Measurements from ENCODE around the gene PTPRD. TPM values are rescaled to one million over a fixed set of nuclear protein-coding genes. Genes with fewer than 3 reads are reported as not detected.

PTPRD gene
- total and polyA plus RNA-seq, 10 donors = 0.08 to 11.7 (median 2.9) TPM

- Histone ChIP-seq H3K9me3 (no peaks in the 10 kb centered on the region), H3K4me1 (no peaks in the 10 kb centered on the region), H3K27me3 (replicated peaks in 1 of 7) (no peaks in the 10 kb centered on the region), H3K4me3 (no peak overlapping the region), H3K36me3 (no peaks in the 10 kb centered on the region), H3K27ac (no peak overlapping the region)
- TF ChIP-seq POLR2A (IDR thresholded peaks at IDR 0.05) = no peak
- TF ChIP-seq, protein P1, sequence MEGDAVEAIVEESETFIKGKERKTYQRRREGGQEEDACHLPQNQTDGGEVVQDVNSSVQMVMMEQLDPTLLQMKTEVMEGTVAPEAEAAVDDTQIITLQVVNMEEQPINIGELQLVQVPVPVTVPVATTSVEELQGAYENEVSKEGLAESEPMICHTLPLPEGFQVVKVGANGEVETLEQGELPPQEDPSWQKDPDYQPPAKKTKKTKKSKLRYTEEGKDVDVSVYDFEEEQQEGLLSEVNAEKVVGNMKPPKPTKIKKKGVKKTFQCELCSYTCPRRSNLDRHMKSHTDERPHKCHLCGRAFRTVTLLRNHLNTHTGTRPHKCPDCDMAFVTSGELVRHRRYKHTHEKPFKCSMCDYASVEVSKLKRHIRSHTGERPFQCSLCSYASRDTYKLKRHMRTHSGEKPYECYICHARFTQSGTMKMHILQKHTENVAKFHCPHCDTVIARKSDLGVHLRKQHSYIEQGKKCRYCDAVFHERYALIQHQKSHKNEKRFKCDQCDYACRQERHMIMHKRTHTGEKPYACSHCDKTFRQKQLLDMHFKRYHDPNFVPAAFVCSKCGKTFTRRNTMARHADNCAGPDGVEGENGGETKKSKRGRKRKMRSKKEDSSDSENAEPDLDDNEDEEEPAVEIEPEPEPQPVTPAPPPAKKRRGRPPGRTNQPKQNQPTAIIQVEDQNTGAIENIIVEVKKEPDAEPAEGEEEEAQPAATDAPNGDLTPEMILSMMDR (IDR thresholded peaks at IDR 0.05 in 8 of 11, conservative IDR thresholded peaks at IDR 0.05 in 3 of 11) = no peak
- no peak for TF ChIP-seq POLR2AphosphoS5 (IDR thresholded peaks at IDR 0.05)
- intact Hi-C loops (cut with DNase I; ENCODE audit: low total_unique reads) = no loop called here
- DNase-seq = no peak
- WGBS, 5 donors = 55 to 70% (median 61%) methylated on average over 4 of the region's 4 CpGs
These were observed 500.0 kb downstream of the PTPRD start for GRCh38 chr9:10112798-10113197.

DNA sequence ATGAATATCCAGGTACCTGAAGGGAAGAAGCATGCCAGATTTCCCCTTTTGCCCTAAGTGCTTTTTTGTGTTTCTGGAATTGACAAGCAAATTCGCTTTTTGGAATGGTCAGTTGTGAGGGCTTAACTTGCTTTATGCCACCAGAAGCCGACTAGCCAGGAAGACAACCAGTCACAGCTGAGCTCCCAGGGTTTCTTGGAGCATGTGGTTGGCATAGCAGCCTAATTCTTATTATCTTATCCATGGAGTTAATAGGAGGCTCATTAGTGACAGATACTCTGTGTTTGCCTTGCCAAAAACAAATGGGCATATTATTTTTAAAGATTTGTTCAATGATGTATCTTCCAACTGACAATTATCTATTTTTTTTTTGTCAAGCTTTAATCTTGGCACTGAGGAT, 500.7 kb downstream of the PTPRD start:
- Histone ChIP-seq H3K4me3 (no peak overlapping the region), H3K9me3 (no peaks in the 10 kb centered on the region), H3K27me3 (replicated peaks in 1 of 7) (no peaks in the 10 kb centered on the region), H3K36me3 (no peaks in the 10 kb centered on the region), H3K27ac (no peak overlapping the region), H3K4me1 (no peaks in the 10 kb centered on the region)
- 65 to 79% (median 73%) methylated on average over 2 of the region's 2 CpGs for WGBS, 5 donors
- DNase-seq = no peak
- intact Hi-C loops (cut with DNase I; ENCODE audit: low total_unique reads) = no loop called here
- TF ChIP-seq POLR2A (IDR thresholded peaks at IDR 0.05) (no peak), POLR2AphosphoS5 (IDR thresholded peaks at IDR 0.05) (no peak)
- TF ChIP-seq, protein P1 (IDR thresholded peaks at IDR 0.05 in 8 of 11, conservative IDR thresholded peaks at IDR 0.05 in 3 of 11) = no peak

DNA sequence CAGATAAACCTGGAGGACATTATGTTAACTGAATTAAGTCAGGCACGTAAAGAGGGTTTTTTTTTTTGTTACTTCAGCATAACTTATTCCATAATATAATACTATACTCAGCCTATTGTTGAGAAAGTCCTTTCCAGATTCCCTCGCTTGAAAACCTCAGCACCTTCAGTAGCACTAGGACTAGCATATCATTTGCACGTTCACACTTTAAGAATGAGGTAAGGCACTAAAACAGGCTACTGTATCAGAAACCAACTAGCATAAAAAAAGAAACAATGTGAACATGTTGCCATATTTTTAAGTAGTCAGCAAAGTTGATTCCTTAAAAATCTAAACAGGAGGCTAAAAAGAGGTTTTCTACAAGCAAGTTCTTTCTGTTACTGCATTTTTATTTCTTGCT, 504.0 kb downstream of the PTPRD start:
- no peak overlapping the region for H3K4me3 ChIP-seq
- TF ChIP-seq, protein P1 (IDR thresholded peaks at IDR 0.05 in 8 of 11, conservative IDR thresholded peaks at IDR 0.05 in 3 of 11) = no peak
- no peak for TF ChIP-seq POLR2AphosphoS5 (IDR thresholded peaks at IDR 0.05)
- TF ChIP-seq POLR2A (IDR thresholded peaks at IDR 0.05) = no peak
- H3K4me1 ChIP-seq = no peaks in the 10 kb centered on the region
- H3K27me3 ChIP-seq (replicated peaks in 1 of 7) = no peaks in the 10 kb centered on the region
- H3K36me3 ChIP-seq = no peaks in the 10 kb centered on the region
- intact Hi-C loops (cut with DNase I; ENCODE audit: low total_unique reads) = no loop called here
- no peak overlapping the region for H3K27ac ChIP-seq
- WGBS, 5 donors = 68 to 83% (median 80%) methylated on average over 3 of the region's 3 CpGs
- no peak for DNase-seq
- H3K9me3 ChIP-seq = no peaks in the 10 kb centered on the region

- intact Hi-C loops (cut with DNase I; ENCODE audit: low total_unique reads) = no loop called here
- H3K4me1 ChIP-seq = no peaks in the 10 kb centered on the region
- 74 to 89% (median 86%) methylated on average over 2 of the region's 2 CpGs for WGBS, 5 donors
These were observed 508.0 kb downstream of the PTPRD start for GRCh38 chr9:10104774-10105173.

More at GRCh38 chr9:10104774-10105173, 508.0 kb downstream of the PTPRD start:
- no peak overlapping the region for H3K4me3 ChIP-seq
- TF ChIP-seq, protein P1 (IDR thresholded peaks at IDR 0.05 in 8 of 11, conservative IDR thresholded peaks at IDR 0.05 in 3 of 11) = no peak
- TF ChIP-seq POLR2AphosphoS5 (IDR thresholded peaks at IDR 0.05) (no peak), POLR2A (IDR thresholded peaks at IDR 0.05) (no peak)
- no peaks in the 10 kb centered on the region for H3K36me3 ChIP-seq
- H3K27me3 ChIP-seq (replicated peaks in 1 of 7) = no peaks in the 10 kb centered on the region
- H3K27ac ChIP-seq = no peak overlapping the region
- peaks cover 0 to 2% (median 0%) of the 10 kb centered on the region in 8 donors for H3K9me3 ChIP-seq
- DNase-seq = no peak
